Measurements from ENCODE around the gene C19orf53.
A peak's percentile ranks its signal among the peaks of the same experiment; 100 is the strongest.
"Not testable (repeated sequence)": the region's sequence is repeated elsewhere in the genome, so short reads cannot be mapped to it uniquely, and the experiment has no call there.

Gene C19orf53

DNA sequence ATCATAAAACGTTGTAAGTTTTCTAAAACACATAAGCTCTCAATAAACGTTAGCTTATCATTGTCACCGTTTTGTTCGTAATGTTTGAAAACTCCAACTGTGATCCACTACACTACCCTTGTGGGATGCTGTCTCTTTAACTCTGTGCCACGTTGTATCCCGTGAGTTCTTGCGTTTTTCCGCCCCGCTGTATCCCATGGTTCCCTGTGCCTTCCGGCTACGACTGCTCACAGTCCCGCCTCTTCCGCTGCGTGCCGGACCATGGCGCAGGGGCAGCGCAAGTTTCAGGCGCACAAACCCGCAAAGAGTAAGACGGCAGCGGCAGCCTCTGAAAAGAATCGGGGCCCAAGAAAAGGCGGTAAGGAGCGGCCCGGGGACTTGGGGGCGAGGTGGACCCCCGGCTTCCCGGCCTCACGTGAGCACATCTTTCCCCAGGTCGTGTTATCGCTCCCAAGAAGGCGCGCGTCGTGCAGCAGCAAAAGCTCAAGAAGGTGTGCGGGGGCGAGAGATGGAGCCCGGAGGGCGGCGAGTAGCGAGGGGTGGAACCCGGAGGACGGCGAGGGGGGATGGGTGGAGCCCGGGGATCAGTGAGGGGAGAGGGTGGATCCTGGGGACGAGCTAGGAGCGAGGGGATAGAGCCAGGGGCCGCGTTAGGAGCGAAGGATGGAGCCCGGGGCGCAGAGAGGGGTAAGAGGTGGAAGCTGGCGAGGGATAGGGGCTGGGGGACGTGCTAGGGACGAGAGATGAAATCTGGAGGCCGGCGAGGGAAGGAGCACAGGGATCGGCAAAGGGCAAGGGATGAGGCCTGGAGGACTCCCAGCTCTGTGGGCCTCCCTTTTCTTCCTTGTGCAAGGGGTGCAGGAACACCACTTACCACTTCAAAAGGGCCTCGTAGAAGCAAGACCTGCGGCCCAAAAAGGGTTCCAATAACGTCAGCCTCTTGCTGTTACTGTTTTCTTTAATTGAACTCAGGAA, at the start of gene C19orf53:
Gene C19orf53, plus strand, starts transcription at position 240 of the 975 bp plus-strand sequence. Its CDS starts 22 bp downstream, at position 262.
- peak within 1 kb of the TSS; percentile 98 for H3K27ac Mint-ChIP-seq
- H3K4me3 Mint-ChIP-seq, result peak within 1 kb of the TSS; percentile 99
- peaks cover 49% of the 10 kb centered on the region for H3K36me3 Mint-ChIP-seq (ENCODE audit: low read depth)
- peaks cover 22% of the 10 kb centered on the region for H3K4me1 Mint-ChIP-seq (ENCODE audit: low read depth)
- H3K27me3 Mint-ChIP-seq, result no peaks in the 10 kb centered on the region
- H3K9me3 Mint-ChIP-seq, result no peaks in the 10 kb centered on the region

DNA sequence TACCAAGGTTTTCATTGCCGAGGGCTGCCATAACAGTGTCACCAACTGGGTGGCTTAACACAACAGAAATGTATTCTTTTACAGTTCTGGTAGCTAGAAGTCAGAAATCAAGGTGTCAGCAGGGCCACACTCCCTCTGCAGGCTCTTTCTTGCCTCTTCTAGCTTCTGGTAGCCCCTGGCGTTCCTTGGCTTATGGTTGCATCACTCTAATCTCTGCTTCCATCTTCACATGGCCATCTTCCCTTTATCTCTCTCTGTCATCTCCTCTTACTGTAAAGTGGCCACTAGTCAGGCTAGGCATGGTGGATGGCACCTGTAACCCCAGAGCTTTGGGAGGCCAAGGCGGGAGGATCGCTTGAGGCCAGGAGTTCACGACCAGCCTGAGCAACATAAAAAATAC, 47.9 kb upstream of the C19orf53 start:
- Mint-ChIP-seq H3K4me3 (no peak overlapping the region), H3K27ac (no peak overlapping the region), H3K27me3 (no peaks in the 10 kb centered on the region), H3K36me3 (ENCODE audit: low read depth) (no peaks in the 10 kb centered on the region), H3K4me1 (ENCODE audit: low read depth) (peaks cover 20% of the 10 kb centered on the region), H3K9me3 (no peaks in the 10 kb centered on the region)

DNA sequence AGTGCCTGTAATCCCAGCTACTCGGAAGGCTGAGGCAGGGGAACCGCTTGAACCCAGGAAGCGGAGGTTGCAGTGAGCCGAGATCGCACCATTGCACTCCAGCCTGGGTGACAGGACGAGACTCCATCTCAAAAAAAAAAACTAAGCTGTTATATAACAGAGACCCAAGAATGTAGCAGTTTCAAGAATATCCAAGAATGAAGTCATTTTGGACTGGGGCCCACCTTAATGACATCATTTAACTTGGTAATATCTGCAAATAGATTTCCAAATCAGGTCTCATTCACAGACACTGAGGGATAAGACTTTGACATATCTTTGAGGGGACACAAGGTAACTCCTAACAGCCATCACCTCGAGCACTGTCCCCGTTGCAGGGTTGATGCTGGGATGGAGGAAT, 46.5 kb upstream of the C19orf53 start:
- no peaks in the 10 kb centered on the region for H3K27me3 Mint-ChIP-seq
- no peak overlapping the region for H3K27ac Mint-ChIP-seq
- H3K4me1 Mint-ChIP-seq (ENCODE audit: low read depth), result peaks cover 25% of the 10 kb centered on the region
- H3K9me3 Mint-ChIP-seq, result no peaks in the 10 kb centered on the region
- no peaks in the 10 kb centered on the region for H3K36me3 Mint-ChIP-seq (ENCODE audit: low read depth)
- H3K4me3 Mint-ChIP-seq, result no peak overlapping the region

DNA sequence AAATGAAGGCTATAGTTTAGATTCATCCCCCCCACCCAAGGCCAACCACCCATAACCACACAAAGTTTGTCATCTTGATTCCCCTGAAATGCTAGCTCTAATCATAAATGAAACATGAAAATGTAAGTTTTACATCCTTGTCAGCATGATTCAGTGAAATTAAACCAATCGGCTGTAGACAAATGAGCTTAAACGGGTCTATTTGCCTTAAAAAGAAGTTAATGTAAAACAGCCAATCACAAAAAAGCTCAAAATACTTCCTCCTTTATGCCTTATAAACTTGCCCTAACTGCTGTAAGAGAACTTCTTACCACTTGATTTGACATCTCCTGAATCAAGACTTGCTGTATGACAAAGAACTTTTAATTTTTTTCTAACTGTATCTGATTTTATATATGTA, 44.4 kb upstream of the C19orf53 start:
- Mint-ChIP-seq H3K4me1 (ENCODE audit: low read depth) (peaks cover 25% of the 10 kb centered on the region), H3K9me3 (no peaks in the 10 kb centered on the region), H3K4me3 (no peak overlapping the region), H3K27me3 (no peaks in the 10 kb centered on the region), H3K27ac (peak overlapping the region; percentile 67), H3K36me3 (ENCODE audit: low read depth) (no peaks in the 10 kb centered on the region)

DNA sequence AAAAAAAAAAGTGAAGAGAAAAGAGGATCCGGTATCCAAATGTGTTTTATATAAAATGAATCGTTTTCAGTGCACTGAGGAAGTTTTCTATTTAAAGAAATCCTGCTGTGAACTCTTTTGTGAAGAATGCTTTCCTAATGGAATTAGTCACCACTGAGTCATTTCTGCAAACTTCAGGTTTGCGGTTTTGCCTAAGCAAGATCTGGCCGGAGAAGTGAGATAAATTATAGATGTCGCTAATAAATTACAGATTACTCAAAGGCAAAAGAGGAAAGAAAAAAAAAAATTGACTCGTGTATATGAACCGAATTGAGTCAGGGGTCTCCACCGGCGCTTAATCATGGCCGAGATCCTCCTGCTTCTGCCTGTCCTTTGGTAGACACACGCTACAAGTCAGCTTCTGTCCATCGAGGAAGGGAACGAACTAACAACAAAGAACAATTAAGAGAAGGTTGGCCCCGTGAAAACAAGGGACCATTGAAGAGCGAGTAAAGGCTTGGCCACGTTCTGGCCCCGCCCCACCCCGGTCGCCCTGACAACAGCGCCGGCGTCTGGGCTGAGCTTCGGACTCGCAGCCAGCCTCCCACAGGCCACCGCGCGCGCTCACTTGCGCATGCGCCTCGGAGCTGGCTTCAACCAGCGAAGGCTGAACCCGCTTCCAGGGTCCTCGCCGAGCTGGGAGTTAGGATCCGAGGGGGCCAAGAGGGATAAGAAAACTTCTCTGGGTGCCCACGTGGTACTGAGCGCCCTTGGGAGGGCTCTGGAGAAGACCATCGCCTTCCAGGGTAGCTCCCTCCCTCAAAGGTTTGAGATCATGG, 42.9 kb upstream of the C19orf53 start:
- Mint-ChIP-seq H3K4me1 (ENCODE audit: low read depth) (peaks cover 25% of the 10 kb centered on the region), H3K27me3 (no peaks in the 10 kb centered on the region), H3K4me3 (peak overlapping the region; percentile 90), H3K36me3 (ENCODE audit: low read depth) (no peaks in the 10 kb centered on the region), H3K27ac (peak overlapping the region; percentile 100), H3K9me3 (no peaks in the 10 kb centered on the region)

DNA sequence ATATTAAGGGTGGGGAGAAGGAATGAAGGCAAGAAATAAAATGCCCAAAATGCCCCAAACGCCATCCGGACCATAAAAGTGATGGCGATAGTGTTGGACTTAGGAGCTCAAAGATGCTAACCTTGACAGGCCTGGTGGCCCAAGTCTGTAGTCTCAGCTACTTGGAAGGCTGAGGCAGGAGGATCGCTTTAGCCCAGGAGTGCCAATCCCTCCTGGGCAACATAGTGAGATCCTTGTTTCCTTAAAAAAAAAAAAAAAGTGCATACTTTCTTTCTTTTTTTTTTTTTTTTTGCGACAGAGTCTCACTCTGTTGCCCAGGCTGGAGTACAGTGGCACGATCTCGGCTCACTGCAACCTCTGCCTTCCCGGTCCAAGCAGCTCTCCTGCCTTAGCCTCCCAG, 41.9 kb upstream of the C19orf53 start:
- Mint-ChIP-seq H3K9me3 (no peaks in the 10 kb centered on the region), H3K27ac (peak overlapping the region; percentile 31), H3K36me3 (ENCODE audit: low read depth) (no peaks in the 10 kb centered on the region), H3K4me3 (peak overlapping the region; percentile 90), H3K27me3 (no peaks in the 10 kb centered on the region), H3K4me1 (ENCODE audit: low read depth) (peaks cover 25% of the 10 kb centered on the region)

DNA sequence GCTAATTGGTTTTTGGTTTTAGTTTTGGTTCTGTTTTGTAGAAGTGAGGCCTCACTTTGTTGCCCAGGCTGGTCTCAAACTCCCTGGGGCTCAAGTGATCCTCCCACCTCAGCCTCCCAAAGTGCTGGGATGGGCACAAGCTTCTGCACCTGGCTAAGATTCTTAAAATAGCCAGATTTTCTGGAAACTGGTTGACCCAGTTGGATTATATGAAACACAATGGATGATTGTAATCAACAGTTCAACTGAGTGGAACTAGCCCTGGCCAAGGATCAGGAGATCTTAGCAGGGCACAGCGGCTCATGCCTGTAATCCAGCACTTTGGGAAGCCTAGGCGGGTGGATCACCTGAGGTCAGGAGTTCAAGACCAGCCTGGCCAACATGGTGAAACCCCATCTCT, 39.5 kb upstream of the C19orf53 start:
- Mint-ChIP-seq H3K4me1 (ENCODE audit: low read depth) (peaks cover 21% of the 10 kb centered on the region), H3K9me3 (no peaks in the 10 kb centered on the region), H3K27ac (no peak overlapping the region), H3K4me3 (no peak overlapping the region), H3K27me3 (no peaks in the 10 kb centered on the region), H3K36me3 (ENCODE audit: low read depth) (no peaks in the 10 kb centered on the region)

DNA sequence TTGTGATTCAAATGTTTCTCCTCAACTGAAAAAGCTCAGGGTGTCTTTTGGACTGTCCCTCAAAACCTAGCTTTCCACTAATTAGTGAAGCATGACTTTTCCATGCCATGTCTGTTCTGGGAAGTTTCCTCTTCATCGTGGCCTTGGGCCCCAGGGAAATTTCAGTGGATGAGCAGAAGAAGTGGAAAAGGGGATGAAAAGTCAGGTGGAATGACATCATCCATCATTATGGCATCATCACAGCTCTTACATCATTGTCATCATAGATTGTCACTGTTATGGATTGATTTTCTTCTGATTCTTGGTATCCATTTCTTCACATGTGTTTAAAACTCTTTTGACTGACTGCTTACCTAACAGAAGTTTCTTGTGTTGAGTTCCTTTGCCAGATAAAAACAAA, 36.2 kb upstream of the C19orf53 start:
- H3K36me3 Mint-ChIP-seq (ENCODE audit: low read depth), result no peaks in the 10 kb centered on the region
- H3K9me3 Mint-ChIP-seq, result no peaks in the 10 kb centered on the region
- no peak overlapping the region for H3K4me3 Mint-ChIP-seq
- H3K27me3 Mint-ChIP-seq, result no peaks in the 10 kb centered on the region
- H3K4me1 Mint-ChIP-seq (ENCODE audit: low read depth), result no peaks in the 10 kb centered on the region
- no peak overlapping the region for H3K27ac Mint-ChIP-seq

DNA sequence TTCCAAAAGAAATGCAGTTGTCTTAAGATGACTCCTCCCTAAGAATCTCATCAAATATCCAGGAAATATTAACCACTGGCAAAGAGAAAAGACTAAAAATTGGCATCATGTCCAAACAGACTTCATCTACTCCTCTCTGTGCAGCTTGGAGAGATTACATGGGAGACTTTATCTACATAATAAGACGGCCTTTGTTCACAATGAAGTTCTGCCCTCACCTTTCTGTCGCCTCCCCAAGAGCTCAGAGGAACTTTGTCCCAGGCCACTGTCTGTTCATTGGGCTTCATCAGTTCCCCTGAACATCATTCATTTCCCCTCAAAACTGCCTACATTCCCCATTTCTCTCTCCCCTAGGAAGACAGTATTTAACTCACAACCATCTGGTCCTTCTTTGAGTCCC, 32.4 kb upstream of the C19orf53 start:
- Mint-ChIP-seq H3K4me3 (no peak overlapping the region), H3K27ac (no peak overlapping the region), H3K27me3 (no peaks in the 10 kb centered on the region), H3K9me3 (no peaks in the 10 kb centered on the region), H3K4me1 (ENCODE audit: low read depth) (peaks cover 2% of the 10 kb centered on the region), H3K36me3 (ENCODE audit: low read depth) (no peaks in the 10 kb centered on the region)

DNA sequence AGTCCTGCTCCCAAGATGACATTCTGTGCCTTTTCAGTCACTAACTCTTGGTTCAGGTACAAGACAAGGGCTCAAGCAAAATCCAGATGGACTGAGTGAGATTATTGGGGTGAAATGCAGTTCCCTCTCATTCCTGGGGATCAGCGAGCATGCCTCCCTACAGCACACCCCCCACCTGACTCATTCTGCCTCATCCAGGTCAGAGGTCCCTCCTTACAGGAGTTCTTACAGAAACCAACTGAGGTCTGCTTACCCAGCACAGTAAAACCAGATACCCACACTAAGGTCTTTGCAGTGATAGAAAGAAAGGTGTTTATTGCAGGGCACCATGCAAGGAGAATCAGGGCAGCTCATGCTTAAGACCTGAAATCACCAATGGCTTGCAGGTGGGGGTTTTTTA, 31.5 kb upstream of the C19orf53 start:
- Mint-ChIP-seq H3K9me3 (no peaks in the 10 kb centered on the region), H3K27ac (no peak overlapping the region)

DNA sequence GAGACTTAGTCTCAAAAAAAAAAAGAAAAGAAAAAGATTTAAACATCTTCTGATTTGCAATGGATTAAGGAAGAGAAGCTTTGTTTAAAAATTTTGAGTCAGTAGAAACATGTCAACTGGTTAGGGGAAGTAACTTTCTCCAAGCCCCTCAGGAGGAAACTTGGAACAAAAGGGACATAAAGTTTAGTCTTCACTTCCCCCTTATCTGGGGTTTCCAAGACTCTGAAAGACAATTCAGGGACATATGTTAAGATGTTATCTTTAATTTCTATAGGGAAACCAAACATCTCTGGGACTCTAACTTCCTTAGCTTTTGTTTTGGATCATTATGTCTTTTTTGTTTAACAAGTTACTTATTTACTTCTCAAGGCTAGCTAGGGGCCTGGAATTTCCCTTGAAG, 30.1 kb upstream of the C19orf53 start:
- no peaks in the 10 kb centered on the region for H3K36me3 Mint-ChIP-seq (ENCODE audit: low read depth)
- no peaks in the 10 kb centered on the region for H3K9me3 Mint-ChIP-seq
- H3K4me3 Mint-ChIP-seq, result no peak overlapping the region
- H3K27ac Mint-ChIP-seq, result no peak overlapping the region
- H3K27me3 Mint-ChIP-seq, result no peaks in the 10 kb centered on the region
- peaks cover 18% of the 10 kb centered on the region for H3K4me1 Mint-ChIP-seq (ENCODE audit: low read depth)

More for the DNA sequence above, 31.5 kb upstream of the C19orf53 start:
- no peak overlapping the region for H3K4me3 Mint-ChIP-seq
- no peaks in the 10 kb centered on the region for H3K36me3 Mint-ChIP-seq (ENCODE audit: low read depth)
- H3K4me1 Mint-ChIP-seq (ENCODE audit: low read depth), result peaks cover 7% of the 10 kb centered on the region
- H3K27me3 Mint-ChIP-seq, result no peaks in the 10 kb centered on the region

DNA sequence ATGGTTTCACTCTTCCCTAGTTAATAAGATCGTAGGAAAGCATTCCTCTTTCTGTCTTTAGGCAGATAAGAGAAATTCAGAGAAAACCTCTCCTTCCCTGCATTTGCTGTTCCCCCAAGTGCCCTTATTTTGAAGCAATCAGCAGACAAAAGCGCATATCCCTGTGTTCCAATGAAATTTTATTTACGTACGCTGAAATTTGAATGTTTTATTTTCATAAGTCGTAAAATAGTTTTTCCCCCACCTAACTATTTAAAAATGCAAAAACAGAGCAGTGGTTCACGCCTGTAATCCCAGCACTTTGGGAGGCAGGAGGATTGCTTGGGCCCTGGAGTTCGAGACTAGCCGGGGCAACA, 27.2 kb upstream of the C19orf53 start:
- H3K4me3 Mint-ChIP-seq, result peak overlapping the region; percentile 96
- H3K27ac Mint-ChIP-seq, result no peak overlapping the region
- peaks cover 29% of the 10 kb centered on the region for H3K4me1 Mint-ChIP-seq (ENCODE audit: low read depth)
- no peaks in the 10 kb centered on the region for H3K9me3 Mint-ChIP-seq
- H3K27me3 Mint-ChIP-seq, result no peaks in the 10 kb centered on the region
- no peaks in the 10 kb centered on the region for H3K36me3 Mint-ChIP-seq (ENCODE audit: low read depth)

DNA sequence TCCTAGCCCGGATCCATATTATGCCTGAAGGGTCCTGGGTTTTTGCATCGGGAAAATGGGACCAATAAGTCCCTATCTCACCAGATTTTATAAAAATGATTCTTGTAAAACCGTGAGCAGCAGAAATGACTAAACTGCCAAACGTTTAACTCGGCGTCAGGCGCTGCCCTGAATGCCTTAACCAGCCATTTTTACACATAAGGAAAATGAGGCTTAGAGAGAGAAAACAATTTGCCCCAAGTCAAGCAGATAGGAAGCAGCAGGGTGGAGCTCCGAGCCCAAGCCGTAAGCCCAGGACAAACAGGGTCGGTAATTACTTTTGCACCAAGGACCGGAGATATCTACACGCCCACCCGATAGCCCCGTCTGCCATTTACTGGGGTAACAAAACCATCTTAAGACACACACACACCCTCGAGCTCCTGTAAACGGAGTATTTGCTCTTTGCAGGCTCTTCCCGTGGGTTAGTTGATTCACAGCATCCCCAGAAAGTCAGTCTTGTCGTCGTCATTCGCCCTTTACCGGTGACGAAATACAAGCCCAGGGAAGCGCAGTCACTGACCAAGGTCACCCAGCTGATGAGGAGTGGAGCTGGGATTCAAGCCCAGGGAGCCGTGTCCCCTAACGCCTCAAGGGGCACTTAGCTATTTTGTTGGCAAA, 26.0 kb upstream of the C19orf53 start:
- Mint-ChIP-seq H3K27me3 (no peaks in the 10 kb centered on the region), H3K36me3 (ENCODE audit: low read depth) (peaks cover 8% of the 10 kb centered on the region), H3K27ac (peak overlapping the region; percentile 79), H3K4me1 (ENCODE audit: low read depth) (peaks cover 29% of the 10 kb centered on the region), H3K9me3 (no peaks in the 10 kb centered on the region), H3K4me3 (peak overlapping the region; percentile 96)

DNA sequence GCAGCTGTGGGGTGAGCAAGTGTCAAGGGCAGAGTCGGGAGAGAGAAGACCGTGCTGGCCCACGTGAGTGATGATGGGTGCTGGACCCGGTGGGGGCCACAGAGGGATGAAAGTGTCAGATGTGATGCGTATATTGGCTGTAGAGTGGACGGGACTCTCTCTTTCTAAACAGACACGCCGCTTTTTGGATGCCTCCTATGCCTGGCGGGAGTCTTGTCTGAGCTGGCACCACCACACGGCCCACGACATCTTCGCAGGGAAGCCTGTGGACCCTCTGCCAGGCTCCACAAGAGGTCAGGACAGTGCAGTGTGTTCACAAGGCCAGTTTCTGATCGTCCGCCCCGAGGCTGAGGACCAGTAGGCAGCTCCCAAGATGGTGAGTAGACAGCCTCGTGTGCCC, 22.8 kb upstream of the C19orf53 start:
- H3K4me1 Mint-ChIP-seq (ENCODE audit: low read depth), result peaks cover 29% of the 10 kb centered on the region
- H3K9me3 Mint-ChIP-seq, result no peaks in the 10 kb centered on the region
- H3K27ac Mint-ChIP-seq, result peak overlapping the region; percentile 38
- no peak overlapping the region for H3K4me3 Mint-ChIP-seq
- peaks cover 27% of the 10 kb centered on the region for H3K36me3 Mint-ChIP-seq (ENCODE audit: low read depth)
- H3K27me3 Mint-ChIP-seq, result no peaks in the 10 kb centered on the region

DNA sequence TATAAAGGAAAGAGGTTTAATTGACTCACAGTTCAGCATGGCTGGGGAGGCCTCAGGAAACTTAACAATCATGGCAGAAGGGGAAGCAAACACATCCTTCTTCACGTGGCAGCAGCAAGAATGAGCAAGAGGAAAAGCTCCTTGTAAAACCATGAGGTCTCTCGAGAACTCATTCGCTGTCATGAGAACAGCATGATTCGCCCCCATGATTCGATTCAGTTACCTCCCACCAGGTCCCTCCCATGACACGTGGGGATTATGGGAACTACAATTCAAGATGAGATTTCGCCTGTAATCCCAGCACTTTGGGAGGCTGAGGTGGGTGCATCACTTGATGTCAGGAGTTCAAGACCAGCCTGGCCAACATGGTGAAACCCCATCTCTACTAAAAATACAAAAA, 20.6 kb upstream of the C19orf53 start:
- H3K4me3 Mint-ChIP-seq, H3K27me3 Mint-ChIP-seq, H3K27ac Mint-ChIP-seq, H3K9me3 Mint-ChIP-seq: not testable (repeated sequence)
- peaks cover 16% of the 10 kb centered on the region for H3K4me1 Mint-ChIP-seq (ENCODE audit: low read depth)
- peaks cover 45% of the 10 kb centered on the region for H3K36me3 Mint-ChIP-seq (ENCODE audit: low read depth)
